A549 treated with AZD2906 at 1 μM for 4 hours (cell line): ENCODE measurements around the gene DHX38. TPM values are rescaled to one million over a fixed set of nuclear protein-coding genes. Genes with fewer than 3 reads are reported as not detected.

Experiments used
- total RNA-seq: library from RNA; stranded (reverse); fragments of 200-300 nt; extraction: Qiagen RNA extraction; gene quantifications from 5 replicates; pipeline ENCODE4 v1.2.3, GENCODE V29; 2022

The DHX38 gene
- 47.0 to 53.4 TPM (median 47.3 TPM) in 5 replicates for total RNA-seq

DNA sequence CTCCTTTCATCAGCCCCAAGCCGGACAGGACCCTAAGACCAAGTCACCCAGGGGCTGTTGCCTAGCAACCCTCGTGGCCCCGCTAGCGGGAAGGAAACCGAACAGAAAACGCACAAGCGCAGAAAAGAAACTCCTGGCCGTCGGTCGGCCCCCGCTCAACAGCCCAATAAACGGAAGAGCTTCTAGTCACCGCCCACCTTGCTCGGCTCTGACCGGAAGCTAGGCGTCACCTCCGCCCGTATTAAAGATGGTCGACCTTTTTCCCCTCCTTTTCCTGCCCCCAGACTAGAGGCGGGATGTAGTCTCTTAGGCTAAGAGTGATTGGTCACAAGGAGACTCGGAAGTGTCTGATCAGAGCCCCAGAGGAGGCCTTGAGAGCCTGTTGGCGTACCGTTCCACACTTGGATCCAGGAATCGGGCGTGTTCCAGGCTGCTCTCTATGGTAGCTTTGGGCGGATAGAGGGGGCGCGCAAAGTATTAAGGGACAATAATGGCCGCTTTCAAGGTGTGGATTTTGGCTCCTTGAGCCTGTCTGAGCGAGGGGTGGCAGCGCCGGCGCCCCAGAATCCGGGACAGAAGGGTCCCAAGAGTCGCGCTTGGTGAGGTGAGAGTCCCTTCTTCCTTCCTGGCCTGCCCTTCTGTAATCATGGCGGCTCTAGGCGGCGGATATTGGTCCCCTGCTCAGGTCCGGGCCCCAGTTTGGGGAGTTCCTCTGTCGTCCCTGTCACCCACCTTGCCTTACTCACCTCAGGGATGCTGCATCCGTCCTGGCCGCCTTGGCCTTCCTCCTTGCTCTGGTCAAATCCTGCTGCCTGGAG, at the start of gene DHX38, which contains the start of gene TXNL4B:
Gene DHX38, plus strand, starts transcription at position 400 of the 818 bp plus-strand sequence. CDS start 2,311 bp downstream, outside the sequence.
Gene TXNL4B, minus strand, starts transcription at position 173 of the 818 bp plus-strand sequence. CDS start 2,871 bp downstream, outside the sequence.

DNA sequence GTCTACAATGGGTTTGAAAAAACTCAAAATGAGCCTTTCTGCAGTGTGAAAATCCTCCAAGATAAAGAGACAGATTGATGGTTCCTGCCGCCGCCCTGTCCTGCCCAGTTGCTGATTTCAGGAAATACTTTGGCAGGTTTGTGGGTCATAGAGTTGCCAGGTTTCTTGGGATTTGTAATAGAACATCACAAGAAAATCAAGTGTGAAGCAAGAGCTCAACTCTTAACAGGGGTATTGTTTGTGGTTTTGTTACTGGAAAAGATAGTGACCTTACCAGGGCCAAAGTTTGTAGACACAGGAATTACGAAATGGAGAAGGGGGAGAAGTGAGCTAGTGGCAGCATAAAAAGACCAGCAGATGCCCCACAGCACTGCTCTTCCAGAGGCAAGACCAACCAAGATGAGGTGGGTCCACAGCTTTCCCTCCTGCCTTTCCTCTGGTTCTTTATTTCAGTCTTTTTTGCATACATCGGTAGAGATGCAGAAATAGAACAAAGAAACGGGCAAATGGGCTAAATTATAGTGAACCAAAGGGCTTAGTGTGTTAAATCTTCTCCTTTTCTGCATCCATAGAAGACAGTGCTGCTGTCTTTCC, 39.3 kb upstream of the DHX38 start, which contains the start of gene HP:
Gene HP, plus strand, starts transcription at position 252 of the 594 bp plus-strand sequence. Its CDS starts 148 bp downstream, at position 400.

Other genes with a start within 250 kb of the DHX38 start
- gene ATXN1L, start 247.9 kb upstream of the DHX38 start, total RNA-seq = 14.1 to 18.2 TPM (median 17.0 TPM) in 5 replicates
- gene ZNF821, start 209.7 kb upstream of the DHX38 start, total RNA-seq = 3.8 to 4.7 TPM (median 4.0 TPM) in 5 replicates
- 152 to 206 TPM (median 165 TPM) in 5 replicates for gene IST1, start 198.3 kb upstream of the DHX38 start, total RNA-seq
- gene PKD1L3, start 93.4 kb upstream of the DHX38 start, total RNA-seq = not detected in 5 replicates
- gene DHODH, start 85.1 kb upstream of the DHX38 start, total RNA-seq = 11.9 to 14.6 TPM (median 12.8 TPM) in 5 replicates
- 0.15 to 0.30 TPM in 2 of 5 replicates, not detected in the others for gene HP, start 39.3 kb upstream of the DHX38 start, total RNA-seq
- gene HPR, start 30.6 kb upstream of the DHX38 start, total RNA-seq = not detected in 5 replicates
- gene TXNL4B, start 227 bp upstream of the DHX38 start, total RNA-seq = 19.0 to 21.3 TPM (median 19.4 TPM) in 5 replicates
- gene PMFBP1, start 78.3 kb downstream of the DHX38 start, total RNA-seq = 0.09 to 0.24 TPM (median 0.15 TPM) in 4 of 5 replicates, not detected in the other